A549 (cell line): ENCODE results near the gene RALGAPA1.

Experiments used
- EP300 ChIP-seq, 2 experiments: fragments of >200 bp; sonication (Bioruptor Twin); formaldehyde crosslinking; IDR thresholded peaks; 2 replicates in 1 of 2; 3 replicates in 1 of 2; pipeline ENCODE4 v1.6.1; 2016 to 2017
- JUN ChIP-seq, 2 experiments: fragments of >200 bp; sonication (Bioruptor Twin); formaldehyde crosslinking; IDR thresholded peaks; 2 replicates in 1 of 2; 3 replicates in 1 of 2; pipeline ENCODE4 v1.6.1; 2016 to 2017
- POLR2A ChIP-seq: IDR thresholded peaks from 2 replicates; pipeline ENCODE4 v1.6.1; 2012; ENCODE audit warnings: mild to moderate bottlenecking, low read length
- TF ChIP-seq, protein P1 (sequence below): fragments of 250-450 bp; sonication (Bioruptor Pico); IDR thresholded peaks from 2 replicates; pipeline ENCODE4 v1.5.0; 2021; ENCODE audit warnings: mild to moderate bottlenecking, moderate library complexity, borderline replicate concordance

DNA sequence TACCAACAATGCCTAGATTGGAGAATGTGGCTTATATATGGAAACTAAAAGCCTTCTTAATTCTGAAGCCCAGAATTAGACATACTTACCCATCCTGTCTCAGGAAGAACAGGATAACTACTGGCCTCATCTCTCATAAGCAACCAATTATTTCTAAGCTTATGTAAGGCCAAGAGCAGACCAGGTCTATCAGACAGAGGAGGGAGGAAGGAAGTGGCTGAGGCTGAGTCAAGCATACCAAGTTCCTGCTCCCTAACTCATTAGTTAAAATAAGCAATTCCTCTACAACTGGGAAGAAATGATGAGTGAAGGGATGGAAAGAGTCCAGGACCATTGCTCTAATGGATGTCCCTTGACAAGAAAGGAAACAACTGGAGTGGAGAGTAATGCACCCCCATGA, 302.2 kb downstream of the RALGAPA1 start:
- no peak for TF ChIP-seq JUN (IDR thresholded peaks at IDR 0.05)
- TF ChIP-seq, protein P1, sequence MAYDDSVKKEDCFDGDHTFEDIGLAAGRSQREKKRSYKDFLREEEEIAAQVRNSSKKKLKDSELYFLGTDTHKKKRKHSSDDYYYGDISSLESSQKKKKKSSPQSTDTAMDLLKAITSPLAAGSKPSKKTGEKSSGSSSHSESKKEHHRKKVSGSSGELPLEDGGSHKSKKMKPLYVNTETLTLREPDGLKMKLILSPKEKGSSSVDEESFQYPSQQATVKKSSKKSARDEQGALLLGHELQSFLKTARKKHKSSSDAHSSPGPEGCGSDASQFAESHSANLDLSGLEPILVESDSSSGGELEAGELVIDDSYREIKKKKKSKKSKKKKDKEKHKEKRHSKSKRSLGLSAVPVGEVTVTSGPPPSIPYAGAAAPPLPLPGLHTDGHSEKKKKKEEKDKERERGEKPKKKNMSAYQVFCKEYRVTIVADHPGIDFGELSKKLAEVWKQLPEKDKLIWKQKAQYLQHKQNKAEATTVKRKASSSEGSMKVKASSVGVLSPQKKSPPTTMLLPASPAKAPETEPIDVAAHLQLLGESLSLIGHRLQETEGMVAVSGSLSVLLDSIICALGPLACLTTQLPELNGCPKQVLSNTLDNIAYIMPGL = no peak
- no peak for TF ChIP-seq POLR2A
- no peak for TF ChIP-seq EP300 (IDR thresholded peaks at IDR 0.05)
